WTC11 (cell line): ENCODE data around the gene TOR4A. TPM values are rescaled to one million over a fixed set of nuclear protein-coding genes. Genes with fewer than 3 reads are reported as not detected.

ENCODE experiments used
- ATAC-seq: fragments of 200-7000 bp; cut with Tn5 transposase; 2 replicates; pipeline ENCODE4 v1.10.0; 2021; ENCODE audit warnings: mild to moderate bottlenecking, moderate library complexity
- CTCF ChIA-PET: fragments of 300-600 bp; sonication (Branson Sonifier 250); formaldehyde crosslinking; loops from one replicate; lab custom pipeline; 2021; ENCODE audit warnings: antibody characterized with exemption; lab: Charles Lee
- POLR2A ChIA-PET: fragments of 350-600 bp; sonication (Branson Sonifier 250); formaldehyde crosslinking; loops from one replicate; lab custom pipeline; 2021; ENCODE audit warnings: antibody characterized with exemption; lab: Charles Lee
- DNase-seq: peaks from one replicate; pipeline ENCODE4 v3.0.0; 2021; ENCODE audit warnings: low spot score
- H3K27ac Mint-ChIP-seq: 2 replicates; pipeline ENCODE4 v1.8.0; 2021; ENCODE audit warnings: mixed read lengths
- H3K27me3 Mint-ChIP-seq: 2 replicates; pipeline ENCODE4 v1.8.0; 2021; ENCODE audit warnings: low read depth, mild to moderate bottlenecking, moderate library complexity, mixed read lengths
- H3K36me3 Mint-ChIP-seq: 2 replicates; pipeline ENCODE4 v1.8.0; 2021; ENCODE audit warnings: mixed read lengths
- H3K4me1 Mint-ChIP-seq: 2 replicates; pipeline ENCODE4 v1.8.0; 2022; ENCODE audit warnings: mixed read lengths
- H3K4me3 Mint-ChIP-seq: 2 replicates; pipeline ENCODE4 v1.8.0; 2021; ENCODE audit warnings: mild to moderate bottlenecking, moderate library complexity, mixed read lengths
- H3K9me3 Mint-ChIP-seq: 2 replicates; pipeline ENCODE4 v1.8.0; 2021; ENCODE audit warnings: mixed read lengths
- ATF1 ChIP-seq: sonication (generic); formaldehyde crosslinking; IDR thresholded peaks from 2 replicates; pipeline ENCODE4 v1.8.1; 2023; ENCODE audit warnings: mild to moderate bottlenecking, moderate library complexity, missing genetic modification reagents
- CREB1 ChIP-seq: sonication (generic); formaldehyde crosslinking; IDR thresholded peaks from 2 replicates; pipeline ENCODE4 v1.8.0; 2023; ENCODE audit warnings: mild to moderate bottlenecking, missing genetic modification reagents
- JAZF1 ChIP-seq: fragments of 250-450 bp; sonication (Bioruptor Pico); IDR thresholded peaks from 2 replicates; pipeline ENCODE4 v1.9.0; 2021; ENCODE audit warnings: moderate library complexity, mild to moderate bottlenecking, inconsistent platforms
- KAT7 ChIP-seq: sonication (generic); formaldehyde crosslinking; IDR thresholded peaks from 2 replicates; pipeline ENCODE4 v1.8.1; 2023; ENCODE audit warnings: missing genetic modification reagents, mild to moderate bottlenecking, borderline replicate concordance
- NFE2L1 ChIP-seq: sonication (generic); formaldehyde crosslinking; IDR thresholded peaks from 2 replicates; pipeline ENCODE4 v1.8.1; 2023; ENCODE audit warnings: missing genetic modification reagents
- PRRX2 ChIP-seq: fragments of 250-450 bp; sonication (Bioruptor Pico); IDR thresholded peaks from 2 replicates; pipeline ENCODE4 v1.8.0; 2021; ENCODE audit warnings: mild to moderate bottlenecking
- ZNF138 ChIP-seq: sonication (generic); formaldehyde crosslinking; conservative IDR thresholded peaks from 2 replicates; pipeline ENCODE4 v1.8.1; 2022; ENCODE audit warnings: mild to moderate bottlenecking, moderate library complexity, missing genetic modification reagents
- ZNF219 ChIP-seq: sonication (generic); formaldehyde crosslinking; IDR thresholded peaks from 2 replicates; pipeline ENCODE4 v1.8.0; 2023; ENCODE audit warnings: missing genetic modification reagents, mild to moderate bottlenecking, borderline replicate concordance
- total RNA-seq: library from RNA; stranded (reverse); gene quantifications from 3 replicates; pipeline ENCODE4 v1.2.3, GENCODE V29; 2021
- TF ChIP-seq, protein P1 (sequence below): sonication (generic); formaldehyde crosslinking; IDR thresholded peaks from 2 replicates; pipeline ENCODE4 v1.8.1; 2023; ENCODE audit warnings: mild to moderate bottlenecking, moderate library complexity, missing genetic modification reagents
- TF ChIP-seq, protein P2 (sequence below): sonication (generic); formaldehyde crosslinking; IDR thresholded peaks from 2 replicates; pipeline ENCODE4 v1.8.0; 2023; ENCODE audit warnings: missing genetic modification reagents, mild to moderate bottlenecking, borderline replicate concordance
- TF ChIP-seq, protein P3 (sequence below): sonication (generic); formaldehyde crosslinking; IDR thresholded peaks from 2 replicates; pipeline ENCODE4 v1.8.0; 2023; ENCODE audit warnings: mild to moderate bottlenecking, missing genetic modification reagents
- TF ChIP-seq, protein P4 (sequence below): sonication (generic); formaldehyde crosslinking; IDR thresholded peaks from 2 replicates; pipeline ENCODE4 v1.8.1; 2022; ENCODE audit warnings: mild to moderate bottlenecking, moderate library complexity, missing genetic modification reagents
- TF ChIP-seq, protein P5 (sequence below): fragments of 250-450 bp; sonication (Bioruptor Pico); IDR thresholded peaks from 2 replicates; pipeline ENCODE4 v1.9.0; 2021; ENCODE audit warnings: mild to moderate bottlenecking
- TF ChIP-seq, protein P6 (sequence below): sonication (generic); formaldehyde crosslinking; IDR thresholded peaks from 2 replicates; pipeline ENCODE4 v1.8.1; 2022; ENCODE audit warnings: low read depth, mild to moderate bottlenecking, moderate library complexity, missing genetic modification reagents, borderline replicate concordance

Gene TOR4A
- total RNA-seq, 1 experiment from 2014 or later, result 7.3 TPM

DNA sequence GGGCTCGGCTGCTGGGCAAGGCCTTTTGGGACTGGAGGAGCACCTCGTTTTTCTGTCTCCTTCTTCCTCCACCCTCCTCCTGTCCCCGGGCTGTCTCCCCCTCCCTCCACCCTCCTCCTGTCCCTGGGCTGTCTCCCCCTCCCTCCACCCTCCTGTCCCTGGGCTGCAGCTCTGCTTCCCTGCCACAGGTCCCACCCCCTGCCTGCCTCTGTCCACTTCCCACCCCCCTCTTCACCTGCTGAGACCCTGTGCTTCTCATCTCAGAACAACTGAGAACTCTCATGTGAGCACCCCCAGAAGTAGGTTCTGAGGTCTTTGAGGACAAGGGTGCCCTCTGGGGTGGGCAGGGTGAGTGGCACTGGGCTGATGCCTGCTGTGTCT lies 5.8 kb upstream of the TOR4A start:
- Mint-ChIP-seq H3K27ac (no peak overlapping the region), H3K27me3 (no peaks in the 10 kb centered on the region), H3K4me3 (no peak overlapping the region), H3K36me3 (peaks cover 20% of the 10 kb centered on the region), H3K9me3 (no peaks in the 10 kb centered on the region), H3K4me1 (peaks cover 21% of the 10 kb centered on the region)
- DNase-seq (no peak), ATAC-seq (no peak)
- ChIA-PET CTCF (interaction anchor here (0.9 to 4.4 kb wide), 4 partner anchors 10 to 37 kb away, joined by 3 to 28 read pairs (median 3); partner anchors contain the start of gene NRARP), POLR2A (interaction anchor here (1.1 kb wide), 1 partner anchor 31 kb away, joined by 4 read pairs; the partner anchor contains the start of gene TUBB4B)
- TF ChIP-seq CREB1 (no peak), ZNF138 (CRISPR knock-in tag) (no peak), ZNF219 (CRISPR knock-in tag) (no peak), KAT7 (CRISPR knock-in tag) (no peak), JAZF1 (CRISPR knock-in tag) (no peak), PRRX2 (CRISPR knock-in tag) (no peak)
- TF ChIP-seq, protein P1, sequence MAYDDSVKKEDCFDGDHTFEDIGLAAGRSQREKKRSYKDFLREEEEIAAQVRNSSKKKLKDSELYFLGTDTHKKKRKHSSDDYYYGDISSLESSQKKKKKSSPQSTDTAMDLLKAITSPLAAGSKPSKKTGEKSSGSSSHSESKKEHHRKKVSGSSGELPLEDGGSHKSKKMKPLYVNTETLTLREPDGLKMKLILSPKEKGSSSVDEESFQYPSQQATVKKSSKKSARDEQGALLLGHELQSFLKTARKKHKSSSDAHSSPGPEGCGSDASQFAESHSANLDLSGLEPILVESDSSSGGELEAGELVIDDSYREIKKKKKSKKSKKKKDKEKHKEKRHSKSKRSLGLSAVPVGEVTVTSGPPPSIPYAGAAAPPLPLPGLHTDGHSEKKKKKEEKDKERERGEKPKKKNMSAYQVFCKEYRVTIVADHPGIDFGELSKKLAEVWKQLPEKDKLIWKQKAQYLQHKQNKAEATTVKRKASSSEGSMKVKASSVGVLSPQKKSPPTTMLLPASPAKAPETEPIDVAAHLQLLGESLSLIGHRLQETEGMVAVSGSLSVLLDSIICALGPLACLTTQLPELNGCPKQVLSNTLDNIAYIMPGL (CRISPR knock-in tag), result no peak
- TF ChIP-seq, protein P2, sequence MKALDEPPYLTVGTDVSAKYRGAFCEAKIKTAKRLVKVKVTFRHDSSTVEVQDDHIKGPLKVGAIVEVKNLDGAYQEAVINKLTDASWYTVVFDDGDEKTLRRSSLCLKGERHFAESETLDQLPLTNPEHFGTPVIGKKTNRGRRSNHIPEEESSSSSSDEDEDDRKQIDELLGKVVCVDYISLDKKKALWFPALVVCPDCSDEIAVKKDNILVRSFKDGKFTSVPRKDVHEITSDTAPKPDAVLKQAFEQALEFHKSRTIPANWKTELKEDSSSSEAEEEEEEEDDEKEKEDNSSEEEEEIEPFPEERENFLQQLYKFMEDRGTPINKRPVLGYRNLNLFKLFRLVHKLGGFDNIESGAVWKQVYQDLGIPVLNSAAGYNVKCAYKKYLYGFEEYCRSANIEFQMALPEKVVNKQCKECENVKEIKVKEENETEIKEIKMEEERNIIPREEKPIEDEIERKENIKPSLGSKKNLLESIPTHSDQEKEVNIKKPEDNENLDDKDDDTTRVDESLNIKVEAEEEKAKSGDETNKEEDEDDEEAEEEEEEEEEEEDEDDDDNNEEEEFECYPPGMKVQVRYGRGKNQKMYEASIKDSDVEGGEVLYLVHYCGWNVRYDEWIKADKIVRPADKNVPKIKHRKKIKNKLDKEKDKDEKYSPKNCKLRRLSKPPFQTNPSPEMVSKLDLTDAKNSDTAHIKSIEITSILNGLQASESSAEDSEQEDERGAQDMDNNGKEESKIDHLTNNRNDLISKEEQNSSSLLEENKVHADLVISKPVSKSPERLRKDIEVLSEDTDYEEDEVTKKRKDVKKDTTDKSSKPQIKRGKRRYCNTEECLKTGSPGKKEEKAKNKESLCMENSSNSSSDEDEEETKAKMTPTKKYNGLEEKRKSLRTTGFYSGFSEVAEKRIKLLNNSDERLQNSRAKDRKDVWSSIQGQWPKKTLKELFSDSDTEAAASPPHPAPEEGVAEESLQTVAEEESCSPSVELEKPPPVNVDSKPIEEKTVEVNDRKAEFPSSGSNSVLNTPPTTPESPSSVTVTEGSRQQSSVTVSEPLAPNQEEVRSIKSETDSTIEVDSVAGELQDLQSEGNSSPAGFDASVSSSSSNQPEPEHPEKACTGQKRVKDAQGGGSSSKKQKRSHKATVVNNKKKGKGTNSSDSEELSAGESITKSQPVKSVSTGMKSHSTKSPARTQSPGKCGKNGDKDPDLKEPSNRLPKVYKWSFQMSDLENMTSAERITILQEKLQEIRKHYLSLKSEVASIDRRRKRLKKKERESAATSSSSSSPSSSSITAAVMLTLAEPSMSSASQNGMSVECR, result no peak
- TF ChIP-seq, protein P3, sequence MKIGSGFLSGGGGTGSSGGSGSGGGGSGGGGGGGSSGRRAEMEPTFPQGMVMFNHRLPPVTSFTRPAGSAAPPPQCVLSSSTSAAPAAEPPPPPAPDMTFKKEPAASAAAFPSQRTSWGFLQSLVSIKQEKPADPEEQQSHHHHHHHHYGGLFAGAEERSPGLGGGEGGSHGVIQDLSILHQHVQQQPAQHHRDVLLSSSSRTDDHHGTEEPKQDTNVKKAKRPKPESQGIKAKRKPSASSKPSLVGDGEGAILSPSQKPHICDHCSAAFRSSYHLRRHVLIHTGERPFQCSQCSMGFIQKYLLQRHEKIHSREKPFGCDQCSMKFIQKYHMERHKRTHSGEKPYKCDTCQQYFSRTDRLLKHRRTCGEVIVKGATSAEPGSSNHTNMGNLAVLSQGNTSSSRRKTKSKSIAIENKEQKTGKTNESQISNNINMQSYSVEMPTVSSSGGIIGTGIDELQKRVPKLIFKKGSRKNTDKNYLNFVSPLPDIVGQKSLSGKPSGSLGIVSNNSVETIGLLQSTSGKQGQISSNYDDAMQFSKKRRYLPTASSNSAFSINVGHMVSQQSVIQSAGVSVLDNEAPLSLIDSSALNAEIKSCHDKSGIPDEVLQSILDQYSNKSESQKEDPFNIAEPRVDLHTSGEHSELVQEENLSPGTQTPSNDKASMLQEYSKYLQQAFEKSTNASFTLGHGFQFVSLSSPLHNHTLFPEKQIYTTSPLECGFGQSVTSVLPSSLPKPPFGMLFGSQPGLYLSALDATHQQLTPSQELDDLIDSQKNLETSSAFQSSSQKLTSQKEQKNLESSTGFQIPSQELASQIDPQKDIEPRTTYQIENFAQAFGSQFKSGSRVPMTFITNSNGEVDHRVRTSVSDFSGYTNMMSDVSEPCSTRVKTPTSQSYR, result no peak
- TF ChIP-seq, protein P4, sequence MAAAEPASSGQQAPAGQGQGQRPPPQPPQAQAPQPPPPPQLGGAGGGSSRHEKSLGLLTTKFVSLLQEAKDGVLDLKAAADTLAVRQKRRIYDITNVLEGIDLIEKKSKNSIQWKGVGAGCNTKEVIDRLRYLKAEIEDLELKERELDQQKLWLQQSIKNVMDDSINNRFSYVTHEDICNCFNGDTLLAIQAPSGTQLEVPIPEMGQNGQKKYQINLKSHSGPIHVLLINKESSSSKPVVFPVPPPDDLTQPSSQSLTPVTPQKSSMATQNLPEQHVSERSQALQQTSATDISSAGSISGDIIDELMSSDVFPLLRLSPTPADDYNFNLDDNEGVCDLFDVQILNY (CRISPR knock-in tag), result no peak
- TF ChIP-seq, all 79 proteins: peak for 0

DNA sequence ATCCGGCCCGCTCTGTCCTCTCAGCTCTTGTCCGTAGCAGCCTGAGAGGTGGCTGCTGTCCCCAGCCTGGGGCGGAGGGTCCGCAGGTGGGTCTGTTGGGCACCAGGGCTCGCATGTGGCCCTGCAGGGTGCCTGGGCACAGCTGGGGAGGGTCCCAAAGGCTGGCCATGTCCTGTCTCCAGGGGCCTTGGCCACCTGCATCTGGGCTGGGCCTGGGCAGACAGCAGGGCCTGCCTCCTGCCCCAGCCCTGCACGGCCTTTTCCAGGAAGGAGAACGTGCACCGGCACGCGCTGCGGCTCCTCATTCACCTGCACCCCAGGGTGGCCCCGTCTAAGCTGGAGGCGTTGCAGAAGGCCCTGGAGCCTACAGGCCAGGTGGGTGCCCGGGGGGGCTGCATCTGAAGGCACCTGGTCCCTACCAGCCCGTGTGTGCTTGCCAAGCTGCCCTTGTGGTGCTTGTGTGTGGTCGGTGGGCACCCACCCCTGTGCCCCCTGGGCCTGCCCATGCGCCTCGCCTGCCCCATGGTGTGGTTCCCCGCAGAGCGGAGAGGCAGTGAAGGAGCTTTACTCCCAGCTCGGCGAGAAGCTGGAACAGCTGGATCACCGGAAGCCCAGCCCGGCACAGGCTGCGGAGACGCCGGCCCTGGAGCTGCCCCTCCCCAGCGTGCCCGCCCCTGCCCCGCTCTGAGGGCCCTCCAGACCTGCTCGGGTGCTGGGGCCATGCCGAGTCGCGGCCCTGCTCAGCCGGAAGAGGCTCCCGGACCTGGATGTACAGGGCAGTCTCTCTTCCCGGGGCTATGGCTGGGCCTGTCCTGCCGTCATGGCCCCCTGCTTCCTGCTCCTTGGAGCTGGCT lies 5.1 kb upstream of the TOR4A start:
- no peak for DNase-seq
- CTCF ChIA-PET, result interaction anchor here (0.9 to 4.4 kb wide), 7 partner anchors 9 to 38 kb away, joined by 3 to 28 read pairs (median 3); partner anchors contain the start of gene NRARP
- peaks cover 19% of the 10 kb centered on the region for H3K36me3 Mint-ChIP-seq

More for the DNA sequence above, 5.1 kb upstream of the TOR4A start:
- POLR2A ChIA-PET, result interaction anchor here (0.6 to 1.1 kb wide), 2 partner anchors 14 to 32 kb away, joined by 3 to 4 read pairs; partner anchors contain the start of gene TUBB4B
- peaks cover 25% of the 10 kb centered on the region for H3K4me1 Mint-ChIP-seq
- H3K4me3 Mint-ChIP-seq, result no peak overlapping the region
- no peak for TF ChIP-seq ATF1 (CRISPR knock-in tag)
- no peak for TF ChIP-seq NFE2L1 (CRISPR knock-in tag)
- TF ChIP-seq, protein P3, result no peak
- TF ChIP-seq, protein P5, sequence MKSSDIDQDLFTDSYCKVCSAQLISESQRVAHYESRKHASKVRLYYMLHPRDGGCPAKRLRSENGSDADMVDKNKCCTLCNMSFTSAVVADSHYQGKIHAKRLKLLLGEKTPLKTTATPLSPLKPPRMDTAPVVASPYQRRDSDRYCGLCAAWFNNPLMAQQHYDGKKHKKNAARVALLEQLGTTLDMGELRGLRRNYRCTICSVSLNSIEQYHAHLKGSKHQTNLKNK, result no peak
- TF ChIP-seq, protein P6, sequence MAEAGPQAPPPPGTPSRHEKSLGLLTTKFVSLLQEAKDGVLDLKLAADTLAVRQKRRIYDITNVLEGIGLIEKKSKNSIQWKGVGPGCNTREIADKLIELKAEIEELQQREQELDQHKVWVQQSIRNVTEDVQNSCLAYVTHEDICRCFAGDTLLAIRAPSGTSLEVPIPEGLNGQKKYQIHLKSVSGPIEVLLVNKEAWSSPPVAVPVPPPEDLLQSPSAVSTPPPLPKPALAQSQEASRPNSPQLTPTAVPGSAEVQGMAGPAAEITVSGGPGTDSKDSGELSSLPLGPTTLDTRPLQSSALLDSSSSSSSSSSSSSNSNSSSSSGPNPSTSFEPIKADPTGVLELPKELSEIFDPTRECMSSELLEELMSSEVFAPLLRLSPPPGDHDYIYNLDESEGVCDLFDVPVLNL (CRISPR knock-in tag), result no peak
- H3K27ac Mint-ChIP-seq, result no peak overlapping the region
- H3K27me3 Mint-ChIP-seq, result no peaks in the 10 kb centered on the region
- no peaks in the 10 kb centered on the region for H3K9me3 Mint-ChIP-seq
- no peak for ATAC-seq
